Raji (cell line): ENCODE results near the gene MBD5.

Experiments used
- POLR2A ChIP-seq: IDR thresholded peaks from 2 replicates; pipeline ENCODE4 v1.6.1; 2011; ENCODE audit warnings: low read depth, low read length, control low read depth; ENCODE audit not compliant: insufficient read depth

Gene MBD5

DNA sequence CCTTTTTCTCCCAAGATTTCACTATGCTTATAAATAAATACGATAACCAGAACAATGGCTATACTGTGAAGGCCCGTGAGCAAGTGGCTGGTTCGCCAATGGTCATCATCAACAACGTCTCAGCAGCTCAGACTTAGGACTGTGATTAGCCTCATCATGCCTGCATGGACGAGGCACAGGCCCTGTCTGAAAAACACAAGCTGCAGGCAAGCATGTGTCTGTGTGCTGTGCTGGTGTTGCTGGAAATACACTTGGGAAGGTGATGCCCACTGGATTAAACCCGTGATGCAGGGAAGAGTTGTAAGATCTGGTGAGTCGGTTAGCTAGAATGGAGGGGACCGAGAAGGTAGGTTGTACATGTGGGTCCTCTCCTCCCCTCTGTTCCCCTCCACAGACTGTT, 512.1 kb downstream of the MBD5 start:
- TF ChIP-seq POLR2A, result no peak

DNA sequence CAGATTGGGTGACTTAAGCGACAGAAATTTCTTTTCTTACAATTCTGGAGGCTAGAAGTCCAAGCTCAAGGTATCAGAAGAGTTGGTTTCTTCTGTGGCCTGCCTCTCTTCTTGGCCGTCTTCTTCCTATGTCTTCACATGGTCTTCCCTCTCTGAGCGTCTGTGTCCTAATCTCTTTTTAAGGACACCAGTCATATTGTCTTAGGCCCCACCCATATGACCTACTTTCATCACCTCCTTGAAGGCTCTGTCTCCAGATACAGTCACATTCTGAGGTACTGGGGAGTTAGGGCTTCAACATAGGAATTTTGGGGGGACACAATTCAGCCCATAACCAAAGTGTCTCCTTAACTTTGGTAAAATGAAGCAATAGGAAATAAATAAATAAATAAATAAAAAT, 512.8 kb downstream of the MBD5 start:
- no peak for TF ChIP-seq POLR2A

DNA sequence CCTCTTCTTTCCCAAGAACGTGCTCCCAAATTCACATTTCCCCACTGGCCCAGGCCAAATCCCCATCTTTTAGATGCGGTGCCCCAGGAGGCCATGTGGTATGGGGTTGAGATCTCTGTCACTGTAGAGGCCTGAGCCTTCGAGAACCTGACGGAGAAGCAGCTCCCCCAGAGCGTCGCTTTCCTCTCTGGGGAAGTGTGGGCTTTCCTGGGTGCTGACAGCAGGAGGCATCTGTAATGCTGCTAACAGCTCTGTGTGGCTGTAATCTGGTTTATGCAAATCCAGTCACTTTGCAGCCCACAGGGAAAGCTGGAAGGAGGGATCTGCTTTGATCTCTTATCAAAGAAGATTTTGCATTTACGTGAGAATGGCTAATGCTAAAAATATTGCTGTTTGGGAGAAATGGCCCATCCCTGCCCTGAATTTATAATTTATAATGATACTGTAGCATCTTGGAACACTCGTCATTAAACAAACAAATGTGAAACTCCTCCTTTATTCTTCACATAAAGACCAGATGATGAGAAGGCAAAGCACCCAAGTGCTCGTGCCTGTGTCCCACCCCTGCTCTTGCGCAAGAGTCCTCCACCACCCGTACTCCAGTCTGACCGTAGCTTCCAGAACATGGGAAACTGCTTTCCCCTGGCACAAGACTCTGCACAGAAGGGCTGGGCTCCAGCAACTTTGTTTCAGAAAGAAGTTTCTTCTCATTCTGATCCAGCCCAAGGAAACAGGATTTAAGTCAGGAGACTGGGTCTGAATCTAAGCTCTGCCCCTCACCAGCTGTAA, 513.7 kb downstream of the MBD5 start:
- no peak for TF ChIP-seq POLR2A

DNA sequence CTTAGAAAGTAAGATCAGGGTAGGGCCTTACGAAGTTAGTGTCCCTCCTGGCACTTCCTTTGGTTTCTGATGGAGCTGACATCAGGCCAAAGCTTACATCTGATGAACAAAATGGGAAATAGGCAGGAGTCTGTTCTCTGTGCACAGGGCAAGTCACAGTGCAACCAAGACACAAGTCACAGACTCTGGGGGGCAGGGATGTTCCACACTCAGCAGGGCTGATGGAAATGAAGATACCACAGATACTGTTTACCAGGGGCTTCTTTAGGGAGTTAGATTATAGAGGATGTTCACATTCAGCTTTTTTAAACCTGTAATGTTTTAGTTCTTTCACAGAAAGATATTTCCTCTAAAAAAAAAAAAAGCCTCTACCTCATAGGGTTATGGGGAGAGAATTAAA, 517.5 kb downstream of the MBD5 start:
- TF ChIP-seq POLR2A, result no peak

DNA sequence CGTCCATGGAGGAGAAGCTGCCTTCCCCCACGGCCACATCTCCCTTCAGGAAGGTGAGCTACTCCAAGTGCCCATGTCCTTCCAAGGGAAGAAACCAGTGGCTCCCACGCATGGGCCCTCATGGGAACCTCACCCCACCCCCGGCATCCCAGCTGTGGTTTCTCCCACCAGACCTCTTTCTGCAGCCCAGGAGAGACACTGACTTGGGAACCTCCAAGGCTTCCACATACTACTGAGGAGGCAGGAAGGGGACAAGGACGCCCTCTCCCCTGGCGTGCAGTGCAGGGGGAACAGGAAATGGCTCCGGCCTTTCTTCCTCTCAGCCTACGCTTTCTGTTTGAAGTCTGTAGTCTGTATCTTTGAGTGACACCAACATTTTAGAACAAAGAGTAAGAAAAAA, 519.1 kb downstream of the MBD5 start:
- TF ChIP-seq POLR2A, result no peak

DNA sequence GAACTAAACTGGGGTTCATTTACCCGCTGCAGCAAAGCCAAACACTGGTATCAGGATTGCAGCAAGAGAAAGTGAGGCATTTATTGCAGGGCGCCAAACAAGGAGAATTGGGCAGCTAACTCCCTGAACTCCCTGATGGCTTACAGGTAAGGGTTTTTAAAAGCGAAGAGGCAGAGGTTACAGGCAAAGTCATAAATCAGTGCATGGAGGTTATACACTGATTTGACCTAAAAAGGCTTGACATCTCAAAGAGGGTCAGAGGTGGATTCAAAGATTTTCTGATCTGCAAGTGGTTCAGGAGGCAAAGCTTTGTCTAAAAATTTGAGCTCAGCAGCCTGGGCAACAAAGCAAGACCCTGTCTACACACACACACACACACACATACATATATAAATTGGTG, 520.9 kb downstream of the MBD5 start:
- no peak for TF ChIP-seq POLR2A

DNA sequence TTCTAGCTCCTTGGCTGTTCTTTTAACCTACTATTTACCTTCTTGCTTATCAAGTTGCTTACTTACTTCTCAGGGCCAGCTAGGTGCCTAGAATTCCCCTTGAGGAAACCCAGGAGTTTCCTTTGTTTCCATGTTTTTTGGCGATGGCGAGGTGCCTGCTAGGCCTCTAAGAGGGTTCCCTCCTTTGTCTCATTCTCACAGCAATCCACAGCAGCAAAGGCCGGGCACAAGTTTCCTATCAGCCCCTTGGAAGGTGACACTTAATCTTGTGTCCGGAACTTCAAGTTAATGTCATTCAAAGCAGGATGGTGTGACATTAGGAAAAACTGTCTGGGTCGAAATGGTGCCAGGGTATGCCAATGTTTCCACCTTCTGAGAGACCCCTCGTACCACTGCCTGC, 521.7 kb downstream of the MBD5 start:
- TF ChIP-seq POLR2A, result no peak

DNA sequence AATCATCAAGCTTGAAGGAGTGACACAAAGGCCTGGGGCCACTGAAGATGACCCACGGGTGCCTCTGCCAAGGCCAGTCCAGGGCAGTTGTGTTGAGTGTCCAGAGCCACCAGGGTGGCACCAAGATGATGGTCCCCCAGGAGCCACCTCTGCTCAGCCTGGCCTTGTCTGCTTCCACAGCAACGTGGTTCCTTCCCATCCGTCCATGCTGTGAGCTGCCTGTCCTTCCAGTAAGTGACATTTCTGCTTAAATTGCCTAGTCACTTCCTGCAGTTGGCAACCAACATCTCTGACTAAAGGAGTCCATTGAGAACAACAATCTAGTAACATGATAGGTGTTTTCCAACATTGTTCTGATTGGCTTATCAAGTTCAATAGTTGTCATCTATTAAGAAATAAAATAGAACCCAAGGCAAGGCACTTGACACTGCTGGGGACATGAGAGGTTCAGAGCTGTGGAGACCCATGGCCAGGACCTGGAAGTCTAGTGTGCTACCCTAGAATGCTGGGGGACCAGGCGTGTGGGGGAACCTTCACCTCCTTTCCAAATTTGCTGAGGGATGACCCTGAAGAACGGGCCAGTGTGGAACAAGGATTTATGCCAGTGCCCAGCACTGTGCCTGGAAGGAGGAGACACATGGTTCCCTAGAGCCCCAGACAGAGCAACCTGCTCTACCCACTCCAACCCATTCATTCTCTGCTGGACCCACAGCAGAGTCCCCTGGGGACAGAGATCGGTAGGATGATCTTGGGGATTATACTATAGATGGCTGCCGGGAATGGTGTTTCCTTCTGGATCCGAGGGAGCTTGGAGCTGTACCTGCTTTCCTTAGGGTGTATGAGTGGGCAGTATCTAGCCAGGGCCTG, 524.7 kb downstream of the MBD5 start:
- no peak for TF ChIP-seq POLR2A

DNA sequence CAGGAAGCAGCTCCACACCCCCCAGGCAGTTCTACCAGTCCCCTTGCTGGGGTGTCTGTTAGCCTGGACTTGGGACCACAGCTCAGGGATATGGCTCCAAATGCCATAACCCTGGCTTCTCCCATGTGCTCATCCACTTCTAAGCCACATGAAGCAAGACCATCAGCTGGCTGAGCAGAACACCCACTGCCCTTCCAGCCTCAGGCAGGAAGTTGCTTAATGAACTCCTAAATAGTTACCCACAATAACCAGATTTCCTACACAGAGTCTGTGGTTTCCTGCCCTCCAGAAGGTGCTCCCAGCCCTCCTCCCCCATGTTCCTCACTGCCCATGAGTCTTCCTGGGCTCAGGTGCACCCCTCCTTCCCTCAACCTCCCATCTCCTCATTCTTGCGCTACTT, 525.4 kb downstream of the MBD5 start:
- TF ChIP-seq POLR2A, result no peak

DNA sequence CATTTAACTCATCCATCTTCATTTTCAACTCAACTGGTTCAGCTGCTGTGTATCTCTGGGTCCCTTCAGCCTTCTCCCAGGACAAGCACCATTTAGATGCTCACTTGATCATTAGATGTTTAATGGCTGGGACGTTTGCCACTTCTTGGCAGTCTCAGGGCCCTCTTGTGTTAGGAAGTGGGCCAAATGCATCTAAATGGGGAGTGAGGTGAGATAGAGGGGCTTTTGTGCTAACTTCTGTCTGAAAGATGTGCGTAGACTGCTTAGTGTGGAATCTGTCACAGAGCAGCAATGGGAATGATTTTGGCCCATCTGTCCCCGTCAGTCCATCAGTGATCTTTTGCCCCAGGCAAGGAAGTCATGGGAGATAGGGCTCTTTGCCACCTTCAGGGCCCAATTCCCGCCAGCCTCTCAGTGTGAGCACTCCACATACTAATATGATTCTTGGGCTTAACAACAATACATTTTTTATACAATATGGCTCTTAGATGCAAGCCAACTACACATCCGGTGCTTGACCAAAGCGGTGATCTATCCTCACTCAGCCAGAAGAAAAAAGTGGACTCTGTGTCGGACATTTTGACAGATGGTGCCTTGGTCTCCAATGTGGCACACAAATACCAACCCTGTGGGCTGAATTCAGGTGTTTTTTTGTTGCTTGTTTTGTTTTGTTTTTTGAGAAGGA, 528.0 kb downstream of the MBD5 start:
- TF ChIP-seq POLR2A, result no peak

DNA sequence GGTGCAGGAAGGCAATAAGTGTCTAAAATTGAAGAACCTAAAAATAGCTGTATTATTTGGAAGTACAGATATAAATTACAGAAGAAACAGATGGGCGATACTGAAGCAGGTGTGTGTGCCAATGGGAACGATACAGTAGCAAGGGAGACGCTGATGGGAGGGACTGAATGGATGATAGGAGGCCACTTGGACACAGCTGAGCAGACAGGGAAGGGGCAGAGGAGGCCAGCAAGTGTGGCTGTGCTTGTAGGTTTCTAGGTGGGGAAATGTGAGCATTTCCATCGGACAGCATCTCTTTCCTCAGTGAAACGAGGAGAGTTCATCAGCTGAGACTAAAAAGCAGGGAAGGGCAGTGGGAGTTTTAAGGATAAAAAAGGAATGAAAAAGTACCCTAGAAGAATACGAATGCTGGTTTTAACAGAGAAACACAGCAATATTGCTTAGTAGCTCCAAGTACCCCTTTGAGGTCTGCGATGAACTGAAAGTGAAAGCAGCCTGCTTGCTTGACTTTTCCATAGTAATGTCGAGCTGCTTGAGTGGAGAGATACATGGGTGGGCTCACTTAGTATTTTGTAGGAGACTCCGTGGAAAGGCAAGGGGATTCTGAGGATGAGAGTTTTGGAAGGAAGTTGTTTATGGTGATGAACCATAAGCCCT, 531.9 kb downstream of the MBD5 start:
- TF ChIP-seq POLR2A, result no peak

DNA sequence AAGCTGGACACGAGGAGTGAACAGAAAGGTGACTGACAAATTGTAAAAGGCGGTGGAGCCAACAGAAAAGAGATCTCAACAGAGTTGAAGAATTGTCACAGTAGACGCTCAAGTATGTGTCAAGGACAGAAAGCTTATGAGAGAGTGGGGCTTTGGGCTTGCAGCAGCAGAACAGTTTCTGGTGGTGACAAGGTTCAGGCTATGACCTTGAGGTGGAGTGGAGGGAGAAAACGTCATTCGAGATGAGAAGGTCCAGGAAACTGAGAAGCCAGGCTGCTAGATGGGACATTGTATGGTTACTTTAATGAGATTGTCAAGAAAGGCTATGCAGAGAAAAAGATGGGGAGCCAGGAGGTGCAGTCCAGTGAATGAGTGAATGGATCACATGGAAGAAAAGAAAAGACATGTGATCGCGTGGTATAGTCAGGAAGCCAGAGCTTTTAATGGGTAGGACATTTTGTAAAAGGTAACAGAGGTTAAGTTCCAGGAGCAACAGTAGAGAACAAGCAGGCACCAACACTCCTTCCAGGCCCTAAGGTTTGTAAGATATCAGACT, 532.5 kb downstream of the MBD5 start:
- TF ChIP-seq POLR2A, result no peak

DNA sequence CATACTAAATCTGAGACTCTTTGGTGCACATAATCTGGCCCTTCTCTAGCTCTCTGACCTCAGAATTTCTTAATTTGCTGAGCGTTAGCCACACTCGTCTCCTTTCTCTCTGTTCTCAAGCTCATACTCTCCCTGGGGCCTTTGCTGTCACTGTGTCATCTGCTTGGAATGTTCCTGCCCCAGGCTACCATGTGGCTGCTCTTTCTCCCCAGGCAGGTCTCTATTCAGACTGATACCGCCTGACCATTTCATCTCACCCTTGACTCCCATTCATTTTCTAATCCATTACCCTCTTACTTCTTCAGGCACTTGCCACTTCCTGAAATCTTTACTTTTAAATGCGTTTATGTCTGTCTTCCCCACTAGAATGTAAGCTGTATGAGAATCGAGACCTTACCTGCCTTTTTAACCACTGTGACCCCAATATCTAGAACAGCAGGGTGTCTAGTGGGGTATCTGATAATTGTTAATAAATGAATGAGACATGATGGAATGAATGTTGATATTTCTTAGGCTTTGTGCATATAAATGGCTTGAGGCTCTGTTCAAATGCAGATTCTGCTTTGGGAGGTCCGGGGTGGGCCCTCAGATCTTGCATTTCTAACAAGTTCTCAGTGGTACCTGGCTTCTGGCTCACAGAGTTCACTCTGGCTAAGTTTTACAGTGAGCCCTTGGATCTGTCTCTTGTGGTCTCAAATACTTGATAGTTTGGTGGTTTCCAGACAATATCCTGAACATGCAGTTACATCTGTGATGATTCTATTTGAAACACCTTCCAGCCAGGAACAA, 533.8 kb downstream of the MBD5 start:
- no peak for TF ChIP-seq POLR2A

DNA sequence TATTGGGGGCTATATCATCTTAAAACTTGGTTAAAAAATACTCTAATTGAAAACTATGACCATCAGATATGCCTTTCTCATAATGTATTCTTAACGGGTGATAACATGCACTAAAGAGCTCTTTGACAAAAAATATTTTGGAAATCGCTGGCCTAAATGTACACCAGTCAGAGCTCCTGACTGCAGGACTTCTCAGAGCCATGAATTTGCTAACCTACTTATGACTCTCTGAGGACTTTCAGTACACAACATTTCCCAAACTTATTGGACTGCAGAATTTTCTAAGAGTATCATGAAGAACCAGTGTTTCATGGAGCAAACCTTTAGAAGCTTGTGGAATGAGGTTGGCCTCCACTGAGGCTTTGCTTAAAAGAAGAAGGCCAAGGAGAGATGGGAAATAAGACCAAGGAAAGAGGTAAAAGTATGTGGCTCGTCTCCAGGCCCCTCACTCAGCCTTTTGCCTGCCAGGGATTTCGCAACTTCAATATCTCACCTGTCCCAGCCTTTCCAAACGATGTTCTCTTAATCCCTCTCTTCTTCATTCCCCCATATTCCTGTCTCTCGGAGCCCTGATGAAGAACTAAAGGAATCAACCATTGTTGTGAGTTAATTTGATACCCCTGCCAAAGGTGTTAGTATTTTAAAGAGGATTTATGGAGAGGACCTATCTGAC, 534.9 kb downstream of the MBD5 start:
- TF ChIP-seq POLR2A, result no peak

DNA sequence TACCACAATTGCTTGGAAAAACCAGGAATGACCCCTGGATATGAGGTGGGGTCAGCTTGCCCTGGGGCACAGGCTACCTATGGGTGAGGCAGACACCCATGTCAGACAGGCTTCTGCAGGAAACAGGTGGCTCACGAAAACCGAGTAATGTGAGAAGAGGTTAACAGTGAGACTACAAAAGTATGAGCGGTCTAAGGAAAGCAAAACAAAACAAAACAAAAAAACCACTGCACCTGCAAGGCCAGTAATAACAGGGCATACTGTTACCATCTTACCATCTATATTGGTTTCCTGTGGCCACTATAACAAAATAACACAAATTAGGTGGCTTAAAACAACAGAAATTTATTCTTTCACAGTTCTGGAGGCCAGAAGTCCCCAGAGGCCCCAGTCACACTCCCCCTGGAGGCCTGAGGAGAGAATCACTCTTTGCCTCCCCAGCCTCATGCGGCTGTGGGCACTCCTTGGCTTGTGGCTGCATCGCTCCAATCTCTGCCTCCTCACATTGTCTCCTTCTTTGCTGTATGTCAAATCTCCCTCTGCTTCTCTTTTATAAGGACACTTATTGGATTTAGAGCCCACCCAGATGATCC, 537.0 kb downstream of the MBD5 start:
- TF ChIP-seq POLR2A, result no peak
